Skeletal muscle cell (primary cell): ENCODE data around the gene RAPH1.
"Not testable (repeated sequence)": the region's sequence is repeated elsewhere in the genome, so short reads cannot be mapped to it uniquely, and the experiment has no call there.

Experiments
- DNase-seq: peaks from one replicate; pipeline ENCODE4 v3.0.0-alpha.2; 2010; ENCODE audit warnings: low read depth
- H3K4me3 ChIP-seq: 2 replicates; pipeline ENCODE4 v1.5.1; 2011; ENCODE audit warnings: low read depth, mild to moderate bottlenecking, control low read depth, low read length, moderate library complexity

The RAPH1 gene

GRCh38 chr2:203446780-203447179 lies 88.3 kb downstream of the RAPH1 start:
- no peak for DNase-seq

GRCh38 chr2:203446071-203446481 lies 89.0 kb downstream of the RAPH1 start:
- DNase-seq, result peak; percentile 43

More at GRCh38 chr2:203446780-203447179, 88.3 kb downstream of the RAPH1 start:
- H3K4me3 ChIP-seq, result no peak overlapping the region

GRCh38 chr2:203444738-203445137 lies 90.4 kb downstream of the RAPH1 start:
- H3K4me3 ChIP-seq, result no peak overlapping the region

More at GRCh38 chr2:203446071-203446481, 89.0 kb downstream of the RAPH1 start:
- no peak overlapping the region for H3K4me3 ChIP-seq

GRCh38 chr2:203442463-203442862 lies 92.6 kb downstream of the RAPH1 start:
- no peak overlapping the region for H3K4me3 ChIP-seq
- DNase-seq, result no peak

More at GRCh38 chr2:203444738-203445137, 90.4 kb downstream of the RAPH1 start:
- DNase-seq, result no peak

- no peak overlapping the region for H3K4me3 ChIP-seq
- DNase-seq, result no peak
Observed at GRCh38 chr2:203441463-203441862, 93.6 kb downstream of the RAPH1 start.

GRCh38 chr2:203440671-203441070 lies 94.4 kb downstream of the RAPH1 start:
- no peak overlapping the region for H3K4me3 ChIP-seq
- DNase-seq, result no peak

GRCh38 chr2:203438528-203438927 lies 96.6 kb downstream of the RAPH1 start:
- DNase-seq, result no peak
- H3K4me3 ChIP-seq, result no peak overlapping the region

- H3K4me3 ChIP-seq, result no peak overlapping the region
- DNase-seq, result no peak
Observed at GRCh38 chr2:203437511-203437910, 97.6 kb downstream of the RAPH1 start.

- DNase-seq, result no peak
- H3K4me3 ChIP-seq, result no peak overlapping the region
Observed at GRCh38 chr2:203436496-203436895, 98.6 kb downstream of the RAPH1 start.

GRCh38 chr2:203432811-203433210 lies 102.3 kb downstream of the RAPH1 start:
- DNase-seq, result no peak
- H3K4me3 ChIP-seq, result no peak overlapping the region

- DNase-seq, result no peak
Observed at GRCh38 chr2:203431391-203432185, 103.5 kb downstream of the RAPH1 start.

GRCh38 chr2:203429643-203430042 lies 105.5 kb downstream of the RAPH1 start:
- not testable (repeated sequence) for DNase-seq, H3K4me3 ChIP-seq

More at GRCh38 chr2:203431391-203432185, 103.5 kb downstream of the RAPH1 start:
- no peak overlapping the region for H3K4me3 ChIP-seq

- H3K4me3 ChIP-seq, result no peak overlapping the region
- DNase-seq, result peak; percentile 67
Observed at GRCh38 chr2:203427061-203427460, 108.0 kb downstream of the RAPH1 start.

- no peak overlapping the region for H3K4me3 ChIP-seq
- no peak for DNase-seq
Observed at GRCh38 chr2:203418271-203418670, 116.8 kb downstream of the RAPH1 start.

- no peak for DNase-seq
- no peak overlapping the region for H3K4me3 ChIP-seq
Observed at GRCh38 chr2:203413796-203414195, 121.3 kb downstream of the RAPH1 start.

GRCh38 chr2:203412546-203413331 lies 122.4 kb downstream of the RAPH1 start:
- no peak for DNase-seq
- H3K4me3 ChIP-seq, result no peak overlapping the region

- no peak overlapping the region for H3K4me3 ChIP-seq
- no peak for DNase-seq
Observed at GRCh38 chr2:203407496-203407895, 127.6 kb downstream of the RAPH1 start.

GRCh38 chr2:203404996-203405395 lies 130.1 kb downstream of the RAPH1 start:
- peak; percentile 23 for DNase-seq
- H3K4me3 ChIP-seq, result no peak overlapping the region

- DNase-seq, result no peak
- H3K4me3 ChIP-seq, result no peak overlapping the region
Observed at GRCh38 chr2:203400805-203401585, 134.1 kb downstream of the RAPH1 start.

GRCh38 chr2:203399031-203399430 lies 136.1 kb downstream of the RAPH1 start:
- H3K4me3 ChIP-seq, result no peak overlapping the region
- DNase-seq, result no peak
